ENCODE data around the gene MAN1C1. TPM values are rescaled to one million over a fixed set of nuclear protein-coding genes. Genes with fewer than 3 reads are reported as not detected.
A peak's percentile ranks its signal among the peaks of the same experiment; 100 is the strongest.
"Not testable (repeated sequence)": the region's sequence is repeated elsewhere in the genome, so short reads cannot be mapped to it uniquely, and the experiment has no call there.

Gene MAN1C1
- total RNA-seq, 1 donor from 2014 or later: 9.1 TPM

DNA sequence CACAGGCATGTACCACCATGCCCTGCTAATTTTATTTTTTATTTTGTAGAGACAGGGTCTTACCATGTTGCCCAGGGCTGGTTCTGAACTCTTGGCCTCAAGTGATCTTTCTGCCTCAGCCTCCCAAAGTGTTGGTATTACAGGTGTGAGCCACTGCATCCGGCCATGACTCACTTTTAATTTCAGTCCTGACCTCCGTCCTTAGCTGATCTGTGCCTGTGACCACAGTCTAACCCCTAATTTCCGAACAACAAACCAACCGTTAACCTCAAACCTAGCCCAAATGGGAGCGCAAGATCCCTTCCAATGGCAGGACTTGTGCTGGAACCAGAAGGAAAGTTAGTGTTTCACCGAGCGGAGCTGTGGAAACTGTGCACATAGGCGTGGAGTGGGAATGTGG lies 29.3 kb upstream of the MAN1C1 start:
- no peak overlapping the region for H3K27ac Mint-ChIP-seq
- peaks cover 7% of the 10 kb centered on the region for H3K27me3 Mint-ChIP-seq
- DNase-seq (ENCODE audit: extremely low spot score, unreplicated experiment): no peak
- peaks cover 3% of the 10 kb centered on the region for H3K36me3 Mint-ChIP-seq
- peaks cover 7% of the 10 kb centered on the region for H3K9me3 Mint-ChIP-seq
- TF ChIP-seq, protein P1, sequence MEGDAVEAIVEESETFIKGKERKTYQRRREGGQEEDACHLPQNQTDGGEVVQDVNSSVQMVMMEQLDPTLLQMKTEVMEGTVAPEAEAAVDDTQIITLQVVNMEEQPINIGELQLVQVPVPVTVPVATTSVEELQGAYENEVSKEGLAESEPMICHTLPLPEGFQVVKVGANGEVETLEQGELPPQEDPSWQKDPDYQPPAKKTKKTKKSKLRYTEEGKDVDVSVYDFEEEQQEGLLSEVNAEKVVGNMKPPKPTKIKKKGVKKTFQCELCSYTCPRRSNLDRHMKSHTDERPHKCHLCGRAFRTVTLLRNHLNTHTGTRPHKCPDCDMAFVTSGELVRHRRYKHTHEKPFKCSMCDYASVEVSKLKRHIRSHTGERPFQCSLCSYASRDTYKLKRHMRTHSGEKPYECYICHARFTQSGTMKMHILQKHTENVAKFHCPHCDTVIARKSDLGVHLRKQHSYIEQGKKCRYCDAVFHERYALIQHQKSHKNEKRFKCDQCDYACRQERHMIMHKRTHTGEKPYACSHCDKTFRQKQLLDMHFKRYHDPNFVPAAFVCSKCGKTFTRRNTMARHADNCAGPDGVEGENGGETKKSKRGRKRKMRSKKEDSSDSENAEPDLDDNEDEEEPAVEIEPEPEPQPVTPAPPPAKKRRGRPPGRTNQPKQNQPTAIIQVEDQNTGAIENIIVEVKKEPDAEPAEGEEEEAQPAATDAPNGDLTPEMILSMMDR (conservative IDR thresholded peaks at IDR 0.05): no peak
- no peak overlapping the region for H3K4me3 Mint-ChIP-seq
- peaks cover 22% of the 10 kb centered on the region for H3K4me1 Mint-ChIP-seq (ENCODE audit: unreplicated experiment)

DNA sequence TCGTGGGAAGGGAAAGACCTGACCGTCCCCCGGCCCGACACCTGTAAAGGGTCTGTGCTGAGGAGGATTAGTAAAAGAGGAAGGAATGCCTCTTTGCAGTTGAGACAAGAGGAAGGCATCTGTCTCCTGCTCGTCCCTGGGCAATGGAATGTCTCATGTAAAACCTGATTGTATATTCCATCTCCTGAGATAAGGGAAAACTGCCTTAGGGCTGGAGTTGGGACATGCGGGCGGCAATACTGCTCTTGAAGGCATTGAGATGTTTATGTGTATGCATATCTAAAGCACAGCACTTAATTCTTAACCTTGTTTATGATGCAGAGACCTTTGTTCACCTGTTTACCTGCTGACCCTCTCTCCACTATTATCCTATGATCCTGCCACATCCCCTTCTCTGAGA lies 28.4 kb upstream of the MAN1C1 start:
- not testable (repeated sequence) for DNase-seq (ENCODE audit: extremely low spot score, unreplicated experiment); H3K9me3 Mint-ChIP-seq; H3K27me3 Mint-ChIP-seq; H3K4me3 Mint-ChIP-seq; H3K36me3 Mint-ChIP-seq; H3K27ac Mint-ChIP-seq
- H3K4me1 Mint-ChIP-seq (ENCODE audit: unreplicated experiment): peaks cover 22% of the 10 kb centered on the region

DNA sequence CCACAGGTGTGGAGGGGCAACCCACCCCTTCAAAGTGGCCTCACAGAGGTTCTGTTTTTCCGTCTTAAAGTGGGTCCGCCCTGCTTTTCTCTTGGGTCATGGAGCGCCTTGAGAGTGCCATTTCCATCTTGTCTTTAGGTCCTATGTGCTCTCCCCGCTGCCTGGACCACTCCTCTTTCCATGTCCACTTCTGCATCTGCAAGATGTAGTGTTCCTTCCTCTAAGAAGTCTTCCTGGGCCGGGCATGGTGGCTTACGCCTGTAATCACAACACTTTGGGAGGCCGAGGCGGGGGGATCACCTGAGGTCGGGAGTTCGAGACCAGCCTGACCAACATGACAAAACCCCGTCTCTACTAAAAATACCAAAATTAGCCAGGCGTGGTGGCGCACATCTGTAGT lies 27.8 kb upstream of the MAN1C1 start:
- H3K27me3 Mint-ChIP-seq; H3K36me3 Mint-ChIP-seq; H3K27ac Mint-ChIP-seq; H3K9me3 Mint-ChIP-seq; DNase-seq (ENCODE audit: extremely low spot score, unreplicated experiment); H3K4me3 Mint-ChIP-seq: not testable (repeated sequence)
- H3K4me1 Mint-ChIP-seq (ENCODE audit: unreplicated experiment): peaks cover 22% of the 10 kb centered on the region

DNA sequence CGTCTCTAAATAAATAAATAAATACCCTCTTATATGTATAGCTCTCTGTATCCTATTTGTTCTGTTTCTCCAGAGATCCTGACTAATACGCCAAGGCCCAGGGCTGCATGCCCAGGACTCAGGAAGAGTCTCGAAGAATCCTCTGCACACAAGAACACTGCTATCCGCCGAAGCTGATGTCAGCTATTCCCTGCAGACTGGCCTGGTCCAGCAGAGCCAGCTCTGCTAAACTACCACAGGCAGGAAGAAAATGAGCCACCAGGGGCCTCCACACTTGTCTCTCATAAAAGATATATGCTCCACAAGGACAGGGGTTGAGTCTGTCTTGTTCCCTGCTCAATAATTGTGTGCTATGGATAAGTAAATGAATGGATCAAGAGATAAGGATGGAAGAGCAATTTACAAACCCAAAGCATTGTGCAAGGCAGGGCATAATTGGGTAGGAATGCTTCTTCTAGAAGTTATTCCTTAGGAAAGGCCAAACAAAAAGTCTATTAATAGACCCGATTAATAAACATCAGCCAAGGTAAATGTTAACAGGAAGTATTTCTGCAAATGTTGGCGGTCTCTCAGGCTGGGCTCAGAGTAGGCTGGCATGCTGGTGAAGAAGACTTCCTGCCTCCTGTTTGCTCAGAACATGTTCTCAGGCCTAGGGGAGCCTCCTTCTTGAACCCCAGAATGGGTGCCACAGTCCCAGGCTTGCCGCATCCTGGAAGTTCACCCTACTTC lies 26.3 kb upstream of the MAN1C1 start:
- H3K27ac Mint-ChIP-seq: no peak overlapping the region
- H3K36me3 Mint-ChIP-seq: no peaks in the 10 kb centered on the region
- H3K9me3 Mint-ChIP-seq: no peaks in the 10 kb centered on the region
- TF ChIP-seq, protein P1 (conservative IDR thresholded peaks at IDR 0.05): peak; percentile 28
- no peak overlapping the region for H3K4me3 Mint-ChIP-seq
- no peak for DNase-seq (ENCODE audit: extremely low spot score, unreplicated experiment)
- peaks cover 14% of the 10 kb centered on the region for H3K27me3 Mint-ChIP-seq
- peaks cover 16% of the 10 kb centered on the region for H3K4me1 Mint-ChIP-seq (ENCODE audit: unreplicated experiment)

DNA sequence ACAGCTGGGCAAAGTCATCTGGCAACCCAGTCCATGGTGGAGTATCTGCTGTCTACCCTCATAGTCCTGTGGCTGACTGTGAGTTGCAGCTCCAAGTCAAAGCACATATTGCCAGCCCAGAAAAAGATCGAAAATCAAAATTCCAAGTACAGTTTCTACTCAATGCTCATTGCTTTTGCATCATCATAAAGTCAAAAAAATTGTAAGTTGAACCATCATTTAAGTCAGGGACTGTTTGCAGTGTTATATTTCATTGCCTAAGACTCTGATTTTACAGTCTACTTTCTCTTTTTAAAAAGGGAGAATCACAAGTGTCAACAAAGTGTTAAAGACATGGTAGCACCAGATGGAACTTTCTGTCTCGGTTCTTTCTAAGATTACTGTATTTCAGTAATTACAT lies 22.7 kb upstream of the MAN1C1 start:
- H3K9me3 Mint-ChIP-seq: no peaks in the 10 kb centered on the region
- peaks cover 6% of the 10 kb centered on the region for H3K4me1 Mint-ChIP-seq (ENCODE audit: unreplicated experiment)
- H3K27me3 Mint-ChIP-seq: peaks cover 11% of the 10 kb centered on the region
- no peaks in the 10 kb centered on the region for H3K36me3 Mint-ChIP-seq
- no peak overlapping the region for H3K4me3 Mint-ChIP-seq
- DNase-seq (ENCODE audit: extremely low spot score, unreplicated experiment): no peak
- TF ChIP-seq, protein P1 (conservative IDR thresholded peaks at IDR 0.05): no peak
- no peak overlapping the region for H3K27ac Mint-ChIP-seq

DNA sequence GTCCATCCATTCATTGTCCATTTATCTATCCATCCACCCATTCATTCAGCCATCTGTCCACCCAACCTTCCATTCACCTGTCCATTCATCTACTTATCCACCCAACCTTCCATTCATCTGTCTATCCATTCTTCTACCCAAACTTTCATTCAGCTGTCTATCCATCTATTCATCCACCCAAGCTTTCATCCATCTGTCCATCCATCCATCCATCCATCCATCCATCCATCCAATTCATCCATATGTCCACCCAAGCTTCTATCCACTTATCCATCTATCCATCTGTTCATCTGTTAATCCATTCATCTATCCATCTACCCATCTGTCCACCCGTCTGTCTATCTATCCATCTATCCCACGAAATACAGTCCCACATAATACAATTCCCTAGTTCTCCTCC lies 21.6 kb upstream of the MAN1C1 start:
- no peak overlapping the region for H3K4me3 Mint-ChIP-seq
- TF ChIP-seq, protein P1 (conservative IDR thresholded peaks at IDR 0.05): no peak
- no peaks in the 10 kb centered on the region for H3K9me3 Mint-ChIP-seq
- H3K36me3 Mint-ChIP-seq: no peaks in the 10 kb centered on the region
- peaks cover 6% of the 10 kb centered on the region for H3K4me1 Mint-ChIP-seq (ENCODE audit: unreplicated experiment)
- no peak overlapping the region for H3K27ac Mint-ChIP-seq
- peaks cover 14% of the 10 kb centered on the region for H3K27me3 Mint-ChIP-seq
- no peak for DNase-seq (ENCODE audit: extremely low spot score, unreplicated experiment)

DNA sequence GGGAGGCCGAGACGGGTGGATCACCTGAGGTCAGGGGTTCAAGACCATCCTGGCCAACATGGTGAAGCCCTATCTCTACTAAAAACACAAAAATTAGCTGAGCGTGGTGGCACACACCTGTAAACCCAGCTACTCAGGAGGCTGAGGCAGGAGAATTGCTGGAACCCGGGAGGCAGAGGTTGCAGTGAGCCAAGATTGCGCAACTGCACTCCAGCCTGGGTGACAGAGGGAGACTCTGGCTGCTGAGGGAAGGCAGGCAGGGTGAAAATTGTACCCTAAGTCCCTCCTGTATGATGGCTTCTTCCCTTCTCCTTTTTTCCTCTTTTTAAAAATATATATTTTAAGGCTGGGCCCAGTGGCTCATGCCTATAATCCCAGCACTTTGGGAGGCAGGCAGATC lies 19.9 kb upstream of the MAN1C1 start:
- DNase-seq (ENCODE audit: extremely low spot score, unreplicated experiment); H3K4me3 Mint-ChIP-seq; H3K4me1 Mint-ChIP-seq (ENCODE audit: unreplicated experiment); H3K36me3 Mint-ChIP-seq; H3K27ac Mint-ChIP-seq; H3K9me3 Mint-ChIP-seq: not testable (repeated sequence)
- H3K27me3 Mint-ChIP-seq: peaks cover 15% of the 10 kb centered on the region

Measured in type B pancreatic cell (in vitro differentiated cells).